ENCODE measurements around the gene TLR1. TPM values are rescaled to one million over a fixed set of nuclear protein-coding genes. Genes with fewer than 3 reads are reported as not detected.
A peak's percentile ranks its signal among the peaks of the same experiment; 100 is the strongest.

TLR1 gene
- total RNA-seq, 6 experiments from 2014 or later = 5.1 to 10.5 (median 7.8) TPM

DNA sequence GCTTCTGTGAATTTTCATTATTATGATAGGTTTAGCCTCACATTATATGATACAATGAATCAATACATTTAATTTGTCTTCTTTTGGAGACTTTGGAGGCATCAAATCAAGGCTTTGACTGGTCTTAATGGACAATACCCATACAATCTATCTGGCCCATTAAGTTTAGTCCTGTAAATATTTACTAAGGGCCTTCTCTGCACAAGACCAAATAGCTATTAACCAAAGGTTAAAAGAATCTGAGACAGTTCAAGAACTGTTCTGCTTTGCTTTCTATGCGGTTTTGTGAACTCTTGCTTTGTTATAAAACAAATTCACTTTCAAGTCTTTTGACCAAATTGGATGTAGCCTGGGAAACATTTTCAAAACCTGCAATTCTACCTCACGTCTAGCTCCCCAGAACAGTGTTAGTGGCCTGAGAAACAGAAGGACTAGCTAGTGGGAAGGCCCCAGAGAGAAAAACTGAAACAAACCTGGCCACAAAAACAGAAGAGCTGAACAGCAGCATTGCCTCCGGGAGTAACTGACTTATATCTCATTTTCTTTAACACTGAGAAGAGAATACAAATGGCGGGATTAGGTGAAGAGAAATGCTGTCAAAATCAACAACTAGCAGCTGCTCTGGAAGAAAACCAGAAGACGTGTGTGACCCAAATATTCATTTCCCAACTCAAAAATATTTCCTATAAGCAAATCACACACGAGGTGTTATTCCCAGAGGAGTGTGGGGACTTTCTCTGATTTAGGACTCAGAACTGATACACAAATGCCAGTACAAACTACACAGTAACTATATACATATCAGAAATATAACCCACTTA, 548 bp downstream of the TLR1 start:
- Histone ChIP-seq H3K27me3 (no peaks in the 10 kb centered on the region), H3K9me3 (no peaks in the 10 kb centered on the region), H3K27ac (peak overlapping the region; percentile 74 to 84 (median 82)), H3K36me3 (no peaks in the 10 kb centered on the region), H3K4me1 (peaks cover 0 to 5% (median 0%) of the 10 kb centered on the region in 4 donors), H3K4me3 (peak overlapping the region; percentile 8 to 42 (median 31))
- no peak for TF ChIP-seq POLR2A (IDR thresholded peaks at IDR 0.05)
- no peak for TF ChIP-seq CTCF (IDR thresholded peaks at IDR 0.05)
- WGBS (ENCODE audit: insufficient coverage, low coverage, low lambda C conversion rate, missing lambda C conversion rate) = 8% methylated on average over 6 of the region's 6 CpGs
- DNase-seq (no peak), ATAC-seq (peak; percentile 59 to 71 (median 70))
- intact Hi-C loops (cut with DNase I) = no loop called here

GRCh38 chr4:38802561-38803355, 1.8 kb downstream of the TLR1 start:
- Histone ChIP-seq H3K36me3 (peaks cover 0 to 8% (median 0%) of the 10 kb centered on the region in 4 donors), H3K4me1 (peaks cover 0 to 5% (median 0%) of the 10 kb centered on the region in 4 donors), H3K4me3 (peak overlapping the region; percentile 8 to 42 (median 31)), H3K27ac (peak overlapping the region in 1 of 3 donors; percentile 82), H3K9me3 (no peaks in the 10 kb centered on the region), H3K27me3 (no peaks in the 10 kb centered on the region)
- DNase-seq = no peak
- no peak for ATAC-seq
- intact Hi-C loops (cut with DNase I) = no loop called here
- TF ChIP-seq CTCF (IDR thresholded peaks at IDR 0.05) (no peak), POLR2A (IDR thresholded peaks at IDR 0.05) (no peak)
- WGBS (ENCODE audit: insufficient coverage, low coverage, low lambda C conversion rate, missing lambda C conversion rate) = 93% methylated on average over 10 of the region's 15 CpGs

GRCh38 chr4:38800961-38801450, 3.6 kb downstream of the TLR1 start:
- intact Hi-C loops (cut with DNase I) = no loop called here
- Histone ChIP-seq H3K27me3 (no peaks in the 10 kb centered on the region), H3K4me3 (no peak overlapping the region), H3K36me3 (peaks cover 0 to 10% (median 0%) of the 10 kb centered on the region in 4 donors), H3K4me1 (peaks cover 0 to 5% (median 0%) of the 10 kb centered on the region in 4 donors), H3K9me3 (no peaks in the 10 kb centered on the region), H3K27ac (no peak overlapping the region)
- DNase-seq (no peak), ATAC-seq (no peak)
- WGBS (ENCODE audit: insufficient coverage, low coverage, low lambda C conversion rate, missing lambda C conversion rate) = 86% methylated on average over 3 of the region's 3 CpGs
- TF ChIP-seq POLR2A (IDR thresholded peaks at IDR 0.05) = no peak
- TF ChIP-seq CTCF (IDR thresholded peaks at IDR 0.05) = no peak

GRCh38 chr4:38800366-38800765, 4.2 kb downstream of the TLR1 start:
- Histone ChIP-seq H3K27me3 (no peaks in the 10 kb centered on the region), H3K4me1 (peaks cover 0 to 5% (median 0%) of the 10 kb centered on the region in 4 donors), H3K36me3 (peaks cover 0 to 10% (median 0%) of the 10 kb centered on the region in 4 donors), H3K27ac (no peak overlapping the region), H3K4me3 (no peak overlapping the region), H3K9me3 (no peaks in the 10 kb centered on the region)
- WGBS (ENCODE audit: insufficient coverage, low coverage, low lambda C conversion rate, missing lambda C conversion rate) = 85% methylated on average over 2 of the region's 2 CpGs
- intact Hi-C loops (cut with DNase I) = no loop called here
- TF ChIP-seq CTCF (IDR thresholded peaks at IDR 0.05) = no peak
- no peak for TF ChIP-seq POLR2A (IDR thresholded peaks at IDR 0.05)
- no peak for DNase-seq
- ATAC-seq = no peak
